A172 (cell line): ENCODE measurements around the gene PDGFC. TPM values are rescaled to one million over a fixed set of nuclear protein-coding genes. Genes with fewer than 3 reads are reported as not detected.

Experiments used
- DNase-seq: peaks from one replicate; pipeline ENCODE4 v3.0.0-alpha.2; 2015; ENCODE audit warnings: low spot score
- total RNA-seq: library from RNA; depleted of rRNA; stranded (reverse); fragments of >200 nt; shearing (Covaris generic); gene quantifications from 2 replicates; pipeline ENCODE4 v1.2.3, GENCODE V29; 2014

The PDGFC gene
- total RNA-seq, 1 experiment from 2014 or later: 27.5 TPM

- no peak for DNase-seq
Observed at GRCh38 chr4:156975686-156976085, 4.1 kb upstream of the PDGFC start.

DNA sequence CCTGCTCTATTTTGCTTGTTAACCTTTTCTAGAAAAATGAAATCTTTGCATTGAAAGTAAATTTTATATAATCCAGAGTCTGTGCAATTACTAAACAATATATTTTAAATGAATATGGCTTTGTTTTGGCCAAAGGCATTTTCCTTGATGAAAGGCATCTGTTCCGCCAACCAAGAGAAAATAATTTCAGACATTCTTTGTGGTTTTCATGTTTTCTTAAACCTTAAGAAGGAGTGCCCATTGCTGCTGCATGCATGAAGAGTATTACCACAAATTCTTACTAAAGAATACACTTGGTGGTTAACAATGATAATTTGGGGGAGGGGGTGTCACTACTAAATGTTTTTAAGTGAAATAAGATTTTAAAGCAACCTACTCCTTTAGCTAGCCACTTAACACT lies 2.7 kb upstream of the PDGFC start:
- DNase-seq: peak; percentile 36

DNA sequence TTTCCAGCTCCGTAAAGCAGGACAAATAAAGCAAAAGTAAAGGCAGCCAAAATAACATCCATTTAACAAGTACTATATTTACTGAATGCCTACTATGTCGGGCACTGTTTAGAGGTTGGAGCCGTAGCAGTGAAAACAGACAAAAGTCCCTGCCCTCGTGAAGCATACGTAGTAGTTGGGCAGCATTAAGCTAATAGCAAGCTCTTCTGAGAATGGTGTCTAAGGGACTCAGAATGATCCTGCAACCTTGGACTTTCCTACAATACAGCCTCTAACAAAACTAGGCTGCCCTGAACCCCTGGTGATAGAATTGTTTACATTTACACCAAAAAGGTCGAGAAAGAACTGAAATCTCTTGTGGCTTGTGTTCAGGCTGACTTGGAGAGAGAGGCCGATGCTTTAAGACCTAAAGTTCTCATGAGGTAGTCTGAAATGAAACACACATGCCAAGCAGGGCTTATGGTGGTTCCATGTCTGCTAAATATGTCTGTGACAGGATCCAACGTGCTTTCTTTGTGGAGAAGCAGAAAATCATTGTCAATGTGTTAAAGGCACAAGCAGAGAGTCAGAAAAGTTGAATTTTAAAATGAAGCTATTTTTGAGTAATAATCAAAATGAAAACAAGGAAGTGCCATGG lies 898 bp upstream of the PDGFC start:
- DNase-seq: no peak

DNA sequence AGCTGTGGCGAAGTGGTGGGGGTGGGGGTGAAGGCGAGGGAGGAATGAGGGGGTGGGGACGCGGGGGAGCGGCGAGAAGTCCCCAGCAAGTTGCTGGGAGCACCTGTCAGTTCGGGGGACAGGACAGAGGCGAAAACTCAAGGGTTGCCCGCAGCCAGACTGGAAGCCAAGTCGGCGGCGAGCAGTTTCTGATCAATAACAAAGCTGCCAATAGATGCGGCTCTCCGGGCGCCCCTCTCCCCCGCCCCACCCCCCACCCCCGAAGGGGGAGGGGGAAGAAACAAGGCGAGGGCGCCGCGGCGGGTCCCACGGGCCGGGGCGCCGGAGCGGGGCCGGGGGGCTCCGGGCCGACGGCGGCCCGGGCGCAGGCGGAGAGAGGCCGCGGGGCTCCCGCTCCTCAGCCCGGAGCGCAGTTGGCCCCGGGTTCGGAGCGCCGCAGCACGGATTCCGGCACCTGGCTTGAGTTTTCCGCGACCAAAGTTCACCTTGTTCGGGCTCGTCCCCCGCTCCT lies 379 bp downstream of the PDGFC start:
- DNase-seq: no peak

GRCh38 chr4:156970501-156971164 lies 966 bp downstream of the PDGFC start:
- peak; percentile 44 for DNase-seq

- DNase-seq: no peak
Observed at GRCh38 chr4:156969911-156970310, 1.7 kb downstream of the PDGFC start.

DNA sequence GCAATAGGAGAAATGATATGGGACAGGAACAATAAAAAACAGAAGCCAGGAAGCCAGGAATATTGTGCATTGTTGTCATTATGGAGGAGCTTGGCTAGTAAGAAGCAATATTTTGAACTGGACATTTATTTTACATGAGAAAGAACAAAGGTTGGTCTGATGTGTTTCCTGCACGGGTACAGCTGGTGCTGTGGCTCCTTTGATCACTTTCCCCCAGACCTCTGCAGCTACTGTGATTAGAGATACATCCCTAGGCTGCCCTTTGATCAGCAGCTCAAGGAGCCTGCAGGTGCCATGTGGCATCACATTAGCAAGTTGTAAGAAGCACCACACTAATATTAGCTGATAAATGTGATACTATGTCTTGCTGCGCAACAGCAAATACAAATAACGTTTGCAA lies 2.5 kb downstream of the PDGFC start:
- DNase-seq: no peak

DNA sequence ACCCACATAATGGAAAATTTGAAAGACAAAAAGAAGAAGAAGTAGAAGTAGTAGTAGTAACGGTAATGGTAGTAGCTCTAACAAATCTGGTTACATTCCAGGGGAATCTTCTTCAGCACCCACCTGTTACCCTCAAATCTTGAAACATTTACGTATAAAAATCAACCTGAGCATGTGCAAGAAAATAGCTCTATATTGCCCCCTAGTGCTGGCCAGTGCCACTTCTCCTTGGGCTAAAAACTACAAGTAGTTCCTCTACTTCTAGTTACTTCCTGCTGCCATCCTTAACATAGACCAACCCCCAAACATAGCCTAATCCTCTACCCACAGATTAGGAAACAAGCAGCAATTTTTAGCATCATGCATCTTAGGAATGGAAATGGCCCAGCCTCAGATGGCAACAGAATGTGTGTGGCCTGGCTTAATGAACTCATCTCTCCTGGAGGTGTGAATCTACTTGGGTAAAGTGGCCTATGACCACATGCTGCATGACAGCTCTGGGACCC lies 3.1 kb downstream of the PDGFC start:
- DNase-seq: peak; percentile 66

GRCh38 chr4:156966836-156967235 lies 4.8 kb downstream of the PDGFC start:
- DNase-seq: no peak

DNA sequence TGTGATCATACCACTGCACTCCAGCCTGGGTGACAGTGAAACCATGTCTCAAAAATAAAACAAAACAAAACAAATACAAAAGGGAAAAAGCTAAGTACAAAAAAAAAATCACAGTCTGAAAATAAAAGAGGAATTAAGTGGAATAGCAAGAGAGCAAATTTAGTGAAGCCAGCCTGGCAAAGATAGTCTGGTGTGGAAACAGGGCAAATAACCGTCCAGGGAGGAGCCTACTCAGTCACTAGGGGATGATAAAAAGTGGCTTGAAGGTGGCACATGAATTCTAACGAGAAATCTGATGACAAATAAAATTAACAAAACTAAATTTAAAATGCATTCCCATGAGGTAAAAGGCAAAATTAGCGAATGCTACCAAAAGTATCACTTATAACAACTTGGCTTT lies 8.2 kb downstream of the PDGFC start:
- no peak for DNase-seq

DNA sequence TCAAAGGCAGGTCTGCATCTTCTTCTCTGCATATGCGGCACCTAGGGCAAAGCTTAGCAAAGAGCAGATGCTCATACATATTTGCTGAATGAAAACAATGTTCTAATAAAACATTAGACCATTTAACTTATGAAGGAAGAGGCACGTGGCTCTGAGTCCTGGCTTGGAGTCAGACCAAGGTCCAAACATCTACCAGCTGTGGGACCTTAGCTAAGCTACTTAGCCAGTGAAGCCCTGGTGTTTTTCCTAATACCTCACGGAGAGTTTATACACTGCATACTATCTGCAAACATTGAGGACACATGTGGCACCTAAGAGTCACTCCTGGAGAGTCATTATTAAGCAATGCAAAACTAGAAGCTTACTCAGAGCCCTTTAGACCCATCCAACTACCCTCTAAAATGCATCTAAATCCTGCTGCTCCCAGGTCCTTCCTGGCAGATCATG lies 9.0 kb downstream of the PDGFC start:
- DNase-seq: no peak

DNA sequence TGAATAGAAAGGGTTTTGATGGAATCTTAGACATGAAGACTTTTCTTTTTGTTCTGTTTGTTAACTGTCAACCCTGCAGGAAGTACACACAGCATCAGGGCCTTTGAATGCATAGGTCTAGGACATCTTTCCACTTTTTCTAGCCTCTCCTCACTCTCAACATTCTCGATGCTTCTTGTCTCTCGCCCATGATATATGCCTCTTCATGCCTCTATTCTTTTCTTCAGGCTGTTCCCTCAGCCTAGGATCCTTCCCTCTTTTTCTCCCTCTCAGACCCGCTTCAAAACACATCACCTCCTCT lies 9.6 kb downstream of the PDGFC start:
- no peak for DNase-seq

- DNase-seq: no peak
Observed at GRCh38 chr4:156961196-156962057, 10.2 kb downstream of the PDGFC start.

- DNase-seq: no peak
Observed at GRCh38 chr4:156959298-156959702, 12.3 kb downstream of the PDGFC start.

DNA sequence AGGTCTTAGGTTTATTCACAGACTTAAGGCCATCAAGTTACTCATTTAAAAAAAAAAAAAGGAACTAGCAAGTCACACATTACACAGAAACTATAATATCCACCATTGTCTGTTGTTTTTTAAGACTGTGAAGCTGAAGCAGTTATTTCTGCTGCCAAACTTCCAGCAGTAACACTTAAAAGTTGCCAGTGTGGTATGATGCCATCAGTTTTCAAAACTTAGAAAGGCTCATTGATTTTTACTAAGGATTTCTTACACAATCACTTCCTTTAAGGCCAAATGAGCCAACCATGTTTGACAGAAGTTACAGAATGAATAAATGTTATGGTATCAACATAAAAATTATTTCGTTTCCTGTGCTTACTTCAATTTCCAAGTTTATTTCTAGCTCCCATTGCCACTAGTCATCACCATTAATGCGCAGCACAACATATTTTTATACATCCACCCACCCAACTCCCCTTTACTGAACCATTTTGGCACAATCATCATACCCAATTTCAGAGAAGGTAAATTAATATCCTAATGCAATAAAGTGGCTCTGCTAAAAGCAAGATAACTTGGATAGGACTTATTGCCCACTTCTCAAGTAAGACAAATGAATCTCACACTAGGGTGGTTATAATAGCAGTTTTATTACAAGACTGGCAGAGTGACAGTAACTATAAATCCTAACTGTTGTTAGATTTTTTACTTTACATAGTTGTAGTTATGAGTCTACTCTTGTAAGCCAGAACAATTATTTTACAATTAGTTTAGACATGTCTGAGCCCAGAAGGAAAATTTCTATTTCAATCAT lies 13.1 kb downstream of the PDGFC start:
- no peak for DNase-seq

DNA sequence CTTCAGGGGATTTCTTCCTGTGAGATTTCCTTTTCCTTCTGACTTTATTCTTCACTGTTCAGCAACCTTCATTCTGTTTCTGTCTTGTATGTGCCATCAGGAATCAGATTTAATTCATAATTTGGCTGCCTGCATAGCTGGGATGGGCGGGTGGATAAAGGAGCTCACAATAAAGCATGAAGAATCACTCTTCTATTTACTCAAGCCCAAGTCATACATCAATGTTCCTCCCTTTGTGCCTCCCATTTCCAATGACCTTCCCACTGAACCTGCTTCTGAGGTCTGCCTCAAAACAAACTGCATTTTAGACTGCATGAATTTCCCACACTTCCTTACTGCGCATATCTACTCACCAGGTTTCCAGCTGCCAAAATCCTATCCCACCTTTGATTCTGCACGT lies 14.0 kb downstream of the PDGFC start:
- DNase-seq: no peak

DNA sequence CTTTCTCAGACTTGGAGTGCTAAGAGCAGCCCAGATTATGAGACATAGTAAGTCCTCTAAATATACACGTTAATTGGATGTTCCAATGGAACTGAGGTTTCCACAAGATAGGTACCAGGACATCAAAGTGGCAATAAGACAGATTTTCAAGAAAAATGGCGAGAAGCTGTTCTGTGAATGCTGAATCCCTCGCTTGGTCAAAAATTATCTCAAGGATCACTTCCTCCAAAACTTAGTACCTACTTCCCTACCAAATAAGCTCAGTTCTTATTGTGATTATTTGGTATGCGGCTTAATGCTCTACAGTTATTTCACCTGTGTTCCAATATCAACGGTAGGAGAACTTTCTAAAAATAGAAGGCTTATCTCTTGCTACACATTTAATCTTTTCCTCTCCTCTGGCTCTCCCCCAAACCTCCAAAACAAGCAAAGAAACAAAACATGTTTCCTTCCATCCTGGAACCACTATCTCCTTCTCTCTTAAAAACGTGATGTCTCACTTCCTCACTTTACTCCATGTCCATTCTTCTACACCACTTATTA lies 14.7 kb downstream of the PDGFC start:
- no peak for DNase-seq

- DNase-seq: no peak
Observed at GRCh38 chr4:156956359-156956758, 15.2 kb downstream of the PDGFC start.

DNA sequence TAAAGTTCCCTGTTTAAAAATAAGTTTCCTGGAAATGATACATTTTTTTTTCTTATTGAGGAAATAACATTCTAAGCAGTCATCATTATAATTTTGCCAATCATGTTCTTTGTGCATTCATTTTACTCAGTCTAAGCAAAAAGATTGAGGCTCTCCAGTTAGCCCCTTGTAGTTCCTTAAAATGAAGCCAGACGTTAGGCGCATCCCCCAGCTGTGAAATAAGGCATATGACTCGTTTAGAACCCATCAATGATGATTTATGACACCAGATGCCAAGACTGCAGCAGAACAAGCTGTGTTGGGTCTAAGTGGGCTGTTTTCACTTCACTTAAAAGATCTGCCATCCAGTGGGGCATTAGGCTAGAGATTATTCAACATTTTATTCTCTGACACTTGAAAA lies 17.0 kb downstream of the PDGFC start:
- DNase-seq: no peak

GRCh38 chr4:156953951-156954350 lies 17.6 kb downstream of the PDGFC start:
- no peak for DNase-seq

DNA sequence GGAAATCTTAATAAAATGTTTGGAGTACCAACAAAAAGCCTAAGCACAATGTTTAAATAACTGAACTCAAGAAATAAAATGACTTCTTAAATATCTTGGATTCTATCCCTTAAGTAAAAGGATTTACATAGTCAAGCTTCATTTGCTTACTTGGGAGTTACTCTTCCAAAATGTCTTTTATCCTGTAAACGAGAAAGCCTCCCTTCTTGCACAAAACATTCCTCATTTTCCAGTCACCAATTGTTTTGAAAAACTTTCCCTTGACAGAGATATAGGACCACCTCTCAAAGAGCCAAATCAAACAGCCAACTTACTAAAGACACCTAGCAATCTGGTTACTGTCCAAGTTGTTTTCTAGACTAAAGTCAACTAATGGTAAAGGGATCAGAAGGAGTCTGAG lies 18.6 kb downstream of the PDGFC start:
- no peak for DNase-seq
